MCF 10A (cell line): ENCODE data around the gene PRKAR1B. TPM values are rescaled to one million over a fixed set of nuclear protein-coding genes. Genes with fewer than 3 reads are reported as not detected.

Experiments used
- BruUV-seq: library from RNA; stranded (reverse); fragments of 400-500 nt; replicated peaks from 2 replicates; lab custom pipeline; 2021; lab: Mats Ljungman, UMichigan
- CTCF ChIA-PET: fragments of 300-600 bp; sonication (Branson Sonifier 250); formaldehyde crosslinking; extraction: SDS; loops from one replicate; lab custom pipeline; 2021; ENCODE audit warnings: antibody characterized with exemption, inconsistent platforms; lab: Yijun Ruan, JAX
- POLR2A ChIA-PET: fragments of 300-600, 350-650 bp; sonication (Branson Sonifier 250); formaldehyde crosslinking; extraction: SDS; loops from one replicate; lab custom pipeline; 2020; ENCODE audit warnings: antibody characterized with exemption, inconsistent platforms; lab: Yijun Ruan, JAX
- DNase-seq: peaks from one replicate; pipeline ENCODE4 v3.0.0-alpha.2; 2018; ENCODE audit not compliant: unreplicated experiment
- H3K27ac Mint-ChIP-seq: one replicate; pipeline ENCODE4 v1.8.0; 2022; ENCODE audit warnings: mild to moderate bottlenecking, low read depth, mixed read lengths; ENCODE audit not compliant: unreplicated experiment
- H3K27me3 Mint-ChIP-seq: one replicate; pipeline ENCODE4 v1.8.0; 2022; ENCODE audit warnings: mixed read lengths; ENCODE audit not compliant: insufficient read depth, unreplicated experiment
- H3K36me3 Mint-ChIP-seq: one replicate; pipeline ENCODE4 v1.8.0; 2022; ENCODE audit warnings: mild to moderate bottlenecking, moderate library complexity, mixed read lengths; ENCODE audit not compliant: insufficient read depth, unreplicated experiment
- H3K4me1 Mint-ChIP-seq: one replicate; pipeline ENCODE4 v1.8.0; 2022; ENCODE audit warnings: mixed read lengths; ENCODE audit not compliant: insufficient read depth, unreplicated experiment
- H3K4me3 Mint-ChIP-seq: one replicate; pipeline ENCODE4 v1.8.0; 2022; ENCODE audit warnings: mild to moderate bottlenecking, moderate library complexity, mixed read lengths; ENCODE audit not compliant: unreplicated experiment
- H3K9me3 Mint-ChIP-seq: one replicate; pipeline ENCODE4 v1.8.0; 2022; ENCODE audit warnings: mixed read lengths; ENCODE audit not compliant: unreplicated experiment
- intact Hi-C: fragments of 100-400 bp; cut with micrococcal nuclease; formaldehyde crosslinking; loops from 2 replicates; pipeline ENCODE4 v1.14.1; 2022
- total RNA-seq: library from RNA; stranded (reverse); gene quantifications from 2 replicates; pipeline ENCODE4 v1.2.3, GENCODE V29; 2022
- TF ChIP-seq, protein P1 (sequence below): fragments of 200-600 bp; IDR thresholded peaks from one replicate; pipeline ENCODE4 v1.8.0; 2022; ENCODE audit warnings: antibody characterized with exemption, mild to moderate bottlenecking; ENCODE audit not compliant: unreplicated experiment

Gene PRKAR1B
- total RNA-seq, 1 experiment from 2014 or later, result 31.5 TPM

GRCh38 chr7:539731-540411 is 187.2 kb downstream of the PRKAR1B start:
- Mint-ChIP-seq H3K27me3 (no peaks in the 10 kb centered on the region), H3K4me3 (peak overlapping the region; percentile 66), H3K9me3 (no peaks in the 10 kb centered on the region), H3K27ac (peak overlapping the region; percentile 85), H3K36me3 (no peaks in the 10 kb centered on the region), H3K4me1 (peaks cover 36% of the 10 kb centered on the region)
- TF ChIP-seq, protein P1, sequence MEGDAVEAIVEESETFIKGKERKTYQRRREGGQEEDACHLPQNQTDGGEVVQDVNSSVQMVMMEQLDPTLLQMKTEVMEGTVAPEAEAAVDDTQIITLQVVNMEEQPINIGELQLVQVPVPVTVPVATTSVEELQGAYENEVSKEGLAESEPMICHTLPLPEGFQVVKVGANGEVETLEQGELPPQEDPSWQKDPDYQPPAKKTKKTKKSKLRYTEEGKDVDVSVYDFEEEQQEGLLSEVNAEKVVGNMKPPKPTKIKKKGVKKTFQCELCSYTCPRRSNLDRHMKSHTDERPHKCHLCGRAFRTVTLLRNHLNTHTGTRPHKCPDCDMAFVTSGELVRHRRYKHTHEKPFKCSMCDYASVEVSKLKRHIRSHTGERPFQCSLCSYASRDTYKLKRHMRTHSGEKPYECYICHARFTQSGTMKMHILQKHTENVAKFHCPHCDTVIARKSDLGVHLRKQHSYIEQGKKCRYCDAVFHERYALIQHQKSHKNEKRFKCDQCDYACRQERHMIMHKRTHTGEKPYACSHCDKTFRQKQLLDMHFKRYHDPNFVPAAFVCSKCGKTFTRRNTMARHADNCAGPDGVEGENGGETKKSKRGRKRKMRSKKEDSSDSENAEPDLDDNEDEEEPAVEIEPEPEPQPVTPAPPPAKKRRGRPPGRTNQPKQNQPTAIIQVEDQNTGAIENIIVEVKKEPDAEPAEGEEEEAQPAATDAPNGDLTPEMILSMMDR, result no peak
- intact Hi-C loops, result loop anchor here (2.0 to 5.0 kb wide), 2 partner anchors 21 to 187 kb away; partner anchors contain the start of genes DNAAF5, PDGFA and PRKAR1B
- TSS peak; percentile 67 for BruUV-seq
- peak; percentile 97 for DNase-seq
- CTCF ChIA-PET, result interaction anchor here (0.6 kb wide), 1 partner anchor 13 kb away, joined by 3 read pairs; no protein-coding TSS in a partner anchor
- POLR2A ChIA-PET, result interaction anchor here (0.5 to 2.7 kb wide), 7 partner anchors 13 to 193 kb away, joined by 3 to 39 read pairs (median 4); partner anchors contain the start of gene PDGFA

DNA sequence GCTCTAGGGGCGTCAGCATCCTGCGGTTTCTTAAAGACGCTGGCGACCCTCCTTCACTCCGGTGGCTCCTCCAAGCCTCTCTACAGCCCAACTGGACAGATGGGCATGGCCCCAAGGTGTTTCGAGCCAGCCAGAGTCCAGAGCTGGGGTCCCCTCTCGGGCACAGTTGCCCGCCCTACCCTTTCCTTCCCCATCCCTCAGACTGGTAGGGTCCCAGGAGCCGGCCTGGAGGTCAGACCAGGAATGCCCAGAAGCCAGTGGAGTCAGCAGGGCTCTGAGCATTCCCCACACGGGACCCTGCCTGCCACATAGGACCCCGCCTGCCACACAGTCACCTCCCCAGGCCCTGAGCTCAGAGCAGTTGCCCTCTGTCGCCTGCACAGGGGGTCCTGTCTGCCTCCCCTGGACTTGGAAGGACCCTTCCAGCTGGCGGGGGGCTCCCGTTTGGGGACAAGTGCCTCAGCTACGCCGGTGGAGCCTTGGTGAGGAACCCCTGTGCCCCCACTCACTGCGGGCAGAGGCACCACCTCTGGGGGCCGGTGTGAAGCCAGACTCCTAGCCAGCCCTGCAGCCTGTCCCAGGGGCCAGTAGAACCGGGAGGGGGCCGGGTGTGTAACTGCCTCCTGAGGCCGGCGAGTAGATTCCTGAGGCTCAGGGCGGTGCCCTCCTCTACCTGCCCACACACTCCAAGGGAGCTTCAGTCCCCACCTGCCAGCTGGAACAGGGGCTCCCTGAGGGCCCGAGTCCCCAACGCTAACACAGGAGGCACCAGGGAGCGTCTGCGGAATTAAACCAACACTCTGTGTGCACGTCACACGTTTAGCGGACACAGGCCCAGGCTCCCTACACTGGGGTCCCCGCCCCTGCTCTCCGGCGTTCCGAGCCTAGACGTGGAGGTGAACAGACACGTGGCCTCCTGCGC is 188.1 kb downstream of the PRKAR1B start:
- H3K4me3 Mint-ChIP-seq, result peak overlapping the region; percentile 66
- BruUV-seq, result TSS peak; percentile 77
- H3K36me3 Mint-ChIP-seq, result no peaks in the 10 kb centered on the region
- peaks cover 36% of the 10 kb centered on the region for H3K4me1 Mint-ChIP-seq
- peak overlapping the region; percentile 85 for H3K27ac Mint-ChIP-seq
- ChIA-PET POLR2A (interaction anchor here (0.5 to 2.7 kb wide), 11 partner anchors 12 to 273 kb away, joined by 3 to 39 read pairs (median 5); partner anchors contain the start of gene PDGFA), CTCF (interaction anchor here (0.6 to 1.2 kb wide), 3 partner anchors 13 to 193 kb away, joined by 3 read pairs; partner anchors contain the start of gene PRKAR1B)
- DNase-seq, result peak; percentile 80
- intact Hi-C loops, result loop anchor here (2.0 to 5.0 kb wide), 2 partner anchors 20 to 188 kb away; partner anchors contain the start of genes DNAAF5, PDGFA and PRKAR1B
- no peaks in the 10 kb centered on the region for H3K27me3 Mint-ChIP-seq
- TF ChIP-seq, protein P1, result no peak
- no peaks in the 10 kb centered on the region for H3K9me3 Mint-ChIP-seq

- peak overlapping the region; percentile 85 for H3K27ac Mint-ChIP-seq
- intact Hi-C loops, result loop anchor here (2.0 to 5.0 kb wide), 2 partner anchors 19 to 189 kb away; partner anchors contain the start of genes DNAAF5, PDGFA and PRKAR1B
- H3K9me3 Mint-ChIP-seq, result no peaks in the 10 kb centered on the region
- H3K4me3 Mint-ChIP-seq, result peak overlapping the region; percentile 66
- no TSS peak for BruUV-seq
- ChIA-PET POLR2A (interaction anchor here (0.7 to 2.7 kb wide), 9 partner anchors 12 to 274 kb away, joined by 3 to 39 read pairs (median 5); partner anchors contain the start of gene PDGFA), CTCF (interaction anchor here (0.6 to 1.2 kb wide), 4 partner anchors 12 to 194 kb away, joined by 3 read pairs; partner anchors contain the start of gene PRKAR1B)
- H3K4me1 Mint-ChIP-seq, result peaks cover 36% of the 10 kb centered on the region
- H3K36me3 Mint-ChIP-seq, result no peaks in the 10 kb centered on the region
- TF ChIP-seq, protein P1, result no peak
- no peaks in the 10 kb centered on the region for H3K27me3 Mint-ChIP-seq
- DNase-seq, result peak; percentile 91
These were observed 189.0 kb downstream of the PRKAR1B start for GRCh38 chr7:537911-538634.
